ENCODE measurements around the gene PTGES.
"Not testable (repeated sequence)": the region's sequence is repeated elsewhere in the genome, so short reads cannot be mapped to it uniquely, and the experiment has no call there.

Gene PTGES, protein sequence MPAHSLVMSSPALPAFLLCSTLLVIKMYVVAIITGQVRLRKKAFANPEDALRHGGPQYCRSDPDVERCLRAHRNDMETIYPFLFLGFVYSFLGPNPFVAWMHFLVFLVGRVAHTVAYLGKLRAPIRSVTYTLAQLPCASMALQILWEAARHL

DNA sequence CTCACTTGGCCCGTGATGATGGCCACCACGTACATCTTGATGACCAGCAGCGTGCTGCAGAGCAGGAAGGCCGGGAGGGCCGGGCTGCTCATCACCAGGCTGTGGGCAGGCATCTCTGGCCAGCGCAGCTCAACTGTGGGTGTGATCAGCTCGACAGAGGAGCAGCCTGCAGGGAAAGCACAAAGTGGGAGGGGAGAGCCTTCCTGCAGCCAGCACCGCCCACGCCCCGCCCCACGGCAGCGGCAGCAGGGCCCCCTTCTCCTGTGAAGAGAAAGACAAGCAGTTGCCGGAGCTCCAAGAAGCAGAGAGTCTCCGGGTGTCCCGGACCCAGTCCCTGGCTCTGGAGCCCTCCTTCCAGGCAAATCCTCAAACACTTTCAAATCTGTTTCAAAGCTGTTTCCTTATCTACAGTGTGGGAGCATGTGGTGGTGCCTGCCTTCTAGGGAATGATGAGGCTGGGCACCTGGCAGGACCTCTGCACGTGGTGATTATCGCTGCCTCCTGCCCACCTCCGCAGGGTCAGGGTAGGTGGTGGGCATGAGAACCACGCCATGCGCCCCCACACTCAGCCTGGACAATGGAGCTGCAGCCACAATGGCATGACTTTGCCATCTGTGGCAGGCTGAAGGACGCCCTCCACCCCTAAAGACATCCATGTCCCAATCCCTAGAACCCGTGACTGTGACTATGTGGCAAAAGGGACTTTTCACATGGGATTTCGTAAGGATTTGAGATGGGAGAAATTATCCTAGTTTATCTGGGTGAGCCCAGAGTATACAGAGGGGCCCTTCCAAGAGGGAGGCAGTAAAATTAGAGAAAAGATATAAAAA lies at the start of gene PTGES:
Gene PTGES (minus strand): TSS at position 143 of the 830 bp plus-strand sequence. CDS start 30 bp downstream, at position 113.
- no peak for DNase-seq

DNA sequence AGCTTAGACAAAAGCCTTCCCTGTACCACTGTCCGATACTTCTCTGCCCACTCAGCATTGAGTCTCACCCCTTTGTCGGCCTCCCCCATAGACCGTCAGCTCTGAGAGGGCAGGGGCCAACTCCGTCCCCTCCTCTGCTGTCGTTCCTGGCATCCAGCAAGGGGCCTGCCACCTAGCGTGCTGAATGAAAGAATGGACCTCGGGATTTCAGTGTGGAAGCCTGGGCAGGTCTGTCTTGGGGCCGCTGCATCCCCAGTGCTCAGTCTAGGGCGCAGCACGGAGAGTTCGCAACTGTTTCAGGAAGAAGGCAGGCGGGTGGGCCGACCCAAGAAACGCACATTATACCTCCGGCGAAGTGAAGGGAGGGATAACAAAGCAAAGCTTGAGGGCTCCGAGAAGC lies 48.7 kb upstream of the PTGES start:
- no peak for DNase-seq

DNA sequence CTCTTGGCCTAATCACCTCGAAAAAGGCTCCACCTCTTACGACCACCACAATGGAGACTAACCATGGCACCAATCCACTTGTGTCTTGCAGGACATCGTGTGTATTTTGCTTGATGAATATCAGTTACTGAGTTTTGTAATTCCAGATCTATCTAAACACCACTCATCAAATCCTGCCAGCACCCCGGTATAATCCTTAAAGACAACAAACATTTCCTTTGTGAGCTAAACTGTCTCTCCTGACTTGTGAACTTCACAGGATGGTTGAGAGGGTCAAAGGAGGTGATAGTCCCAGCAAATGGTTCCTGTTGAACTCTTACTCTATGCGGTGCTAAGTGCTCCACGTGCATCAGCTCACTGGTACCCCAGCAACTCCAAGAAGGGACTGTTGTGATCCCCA lies 46.1 kb upstream of the PTGES start:
- no peak for DNase-seq

DNA sequence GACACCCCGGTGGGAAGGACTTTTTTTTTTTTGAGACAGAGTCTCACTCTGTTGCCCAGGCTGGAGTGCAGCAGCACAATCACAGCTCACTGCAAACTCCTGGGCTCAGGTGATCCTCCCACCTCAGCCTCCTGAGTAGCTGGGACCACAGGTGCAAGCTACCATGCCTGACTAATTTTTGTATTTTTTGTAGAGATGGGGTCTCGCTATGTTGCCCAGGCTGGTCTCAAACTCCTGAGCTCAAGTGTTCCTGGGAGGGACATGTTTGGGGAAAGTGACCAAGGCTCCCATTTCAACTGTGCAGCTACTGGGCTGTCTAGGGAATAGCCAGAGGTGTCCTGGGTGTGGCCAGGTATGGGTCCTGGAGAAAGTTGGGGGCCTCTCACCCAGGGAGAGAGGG lies 43.2 kb upstream of the PTGES start:
- DNase-seq = not testable (repeated sequence)

DNA sequence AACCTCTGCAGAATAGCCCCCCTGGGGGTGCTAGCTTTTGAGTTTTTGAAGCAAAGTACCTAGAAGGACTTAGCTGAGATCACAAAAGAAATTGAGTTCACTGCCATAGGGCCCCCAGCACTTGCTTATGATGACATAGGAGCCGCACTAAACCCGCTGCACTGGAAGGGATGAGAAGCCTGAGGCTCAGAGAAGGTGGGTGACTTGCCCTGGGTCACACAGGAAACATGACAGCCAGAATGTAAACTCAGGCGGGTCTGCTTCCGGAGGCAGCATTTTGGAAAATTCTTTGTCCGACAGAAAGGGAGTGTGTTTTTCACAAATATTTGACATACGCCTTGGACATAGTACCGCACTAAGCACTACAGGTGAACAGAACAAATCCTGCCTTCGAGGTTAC lies 41.7 kb upstream of the PTGES start:
- DNase-seq = no peak

DNA sequence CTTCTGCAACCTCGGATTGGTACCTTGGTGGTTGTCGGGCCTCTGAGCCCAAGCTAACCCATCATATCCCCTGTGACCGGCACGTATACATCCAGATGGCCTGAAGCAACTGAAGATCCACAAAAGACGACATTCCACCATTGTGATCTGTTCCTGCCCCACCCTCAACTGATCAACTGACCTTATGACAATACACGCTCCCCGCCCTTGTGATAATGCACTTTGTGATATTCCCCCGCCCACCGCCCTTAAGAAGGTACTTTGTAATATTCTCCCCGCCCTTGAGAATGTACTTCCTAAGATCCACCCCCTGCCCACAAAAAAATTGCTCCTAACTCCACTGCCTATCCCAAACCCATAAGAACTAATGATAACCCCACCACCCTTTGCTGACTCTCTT lies 33.6 kb upstream of the PTGES start:
- no peak for DNase-seq

DNA sequence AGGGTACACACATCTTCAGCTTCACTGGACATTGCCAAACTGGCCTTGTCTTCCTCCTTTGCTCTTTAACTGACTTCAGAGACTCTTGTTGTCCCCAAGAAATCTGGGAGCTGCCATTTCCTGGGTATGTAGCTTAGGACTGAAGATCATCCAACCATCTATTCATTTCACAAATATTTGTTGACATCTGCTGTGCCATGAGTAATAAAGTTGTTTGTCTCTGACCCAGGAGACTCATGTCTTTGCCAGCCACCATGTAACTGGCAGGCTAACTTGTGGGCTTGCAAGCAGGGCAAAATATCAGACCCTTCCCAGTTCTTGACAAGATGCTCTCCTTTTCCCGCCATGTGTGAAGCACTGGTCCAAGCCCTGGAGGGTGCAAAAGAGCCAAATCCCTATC lies 33.0 kb upstream of the PTGES start:
- DNase-seq = no peak

DNA sequence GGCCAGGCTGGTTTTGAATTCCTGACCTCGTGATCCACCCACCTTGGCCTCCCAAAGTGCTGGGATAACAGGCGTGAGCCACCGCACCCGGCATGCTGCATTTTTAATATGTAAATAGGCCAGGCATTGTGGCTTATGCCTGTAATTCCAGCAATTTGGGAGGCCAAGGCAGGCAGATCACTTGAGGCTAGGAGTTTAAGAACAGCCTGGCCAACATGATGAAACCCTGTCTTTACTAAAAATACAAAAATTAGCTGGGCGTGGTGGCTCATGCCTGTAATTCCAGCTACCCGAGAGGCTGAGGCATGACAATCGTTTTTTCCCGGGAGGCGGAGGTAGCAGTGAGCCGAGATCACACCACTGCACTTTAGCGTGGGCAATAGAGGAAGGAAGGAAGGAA lies 32.1 kb upstream of the PTGES start:
- DNase-seq = not testable (repeated sequence)

DNA sequence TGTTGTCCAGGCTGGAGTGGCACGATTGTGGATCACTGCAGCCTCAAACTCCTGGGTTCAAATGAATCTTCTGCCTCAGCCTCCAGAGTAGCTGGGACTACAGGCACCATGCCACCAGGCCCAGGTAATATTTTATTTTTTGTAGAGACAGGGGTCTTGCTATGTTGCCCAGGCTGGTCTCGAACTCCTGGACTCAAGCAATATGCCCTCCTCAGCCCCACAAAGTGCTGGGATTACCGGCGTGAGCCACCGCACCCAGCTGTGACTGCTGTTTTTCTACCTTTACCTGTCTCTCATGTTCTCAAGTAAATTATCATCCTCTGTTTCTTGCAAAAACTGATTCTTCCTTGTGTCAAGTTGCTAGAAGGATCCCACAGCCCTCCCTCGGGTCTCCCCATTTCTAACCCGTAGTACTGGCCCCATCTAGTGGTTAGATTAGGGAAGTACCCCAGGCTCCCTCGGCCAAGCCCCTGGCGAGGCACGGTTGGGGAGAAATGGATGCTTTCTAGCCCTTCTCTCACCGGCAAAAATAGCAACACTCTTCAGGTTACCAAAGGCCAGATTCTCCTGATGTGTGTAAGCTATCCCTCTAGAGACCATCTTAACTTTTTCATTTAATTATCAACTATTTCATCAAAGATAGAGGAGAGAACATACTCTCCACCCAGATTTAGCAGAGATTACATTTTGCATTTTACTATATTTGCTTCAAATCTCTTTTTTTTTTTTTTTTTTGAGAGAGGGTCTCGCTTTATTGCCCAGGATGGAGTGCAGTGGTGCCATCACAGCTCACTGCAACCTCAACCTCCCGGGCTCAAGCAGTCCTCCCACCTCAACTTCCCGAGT lies 30.9 kb upstream of the PTGES start:
- peak; percentile 27 for DNase-seq

DNA sequence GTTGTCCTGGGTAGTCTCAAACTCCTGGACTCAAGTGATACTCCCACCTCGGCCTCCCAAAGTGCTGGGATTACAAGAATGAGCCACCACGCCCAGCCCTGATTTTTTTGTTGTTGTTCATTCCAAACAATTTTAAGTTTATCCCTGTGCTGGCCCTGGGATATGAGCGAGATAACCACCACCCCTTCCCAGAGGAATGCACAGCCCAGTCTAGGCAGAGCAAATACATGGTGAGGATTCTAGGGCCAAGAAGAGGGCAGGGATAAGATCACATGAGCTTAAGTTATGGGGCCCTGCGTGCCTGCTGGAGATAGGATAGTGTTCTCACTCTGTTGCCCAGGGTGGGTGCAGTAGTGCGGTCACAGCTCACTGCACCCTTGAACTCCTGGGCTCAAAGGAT lies 29.1 kb upstream of the PTGES start:
- no peak for DNase-seq

DNA sequence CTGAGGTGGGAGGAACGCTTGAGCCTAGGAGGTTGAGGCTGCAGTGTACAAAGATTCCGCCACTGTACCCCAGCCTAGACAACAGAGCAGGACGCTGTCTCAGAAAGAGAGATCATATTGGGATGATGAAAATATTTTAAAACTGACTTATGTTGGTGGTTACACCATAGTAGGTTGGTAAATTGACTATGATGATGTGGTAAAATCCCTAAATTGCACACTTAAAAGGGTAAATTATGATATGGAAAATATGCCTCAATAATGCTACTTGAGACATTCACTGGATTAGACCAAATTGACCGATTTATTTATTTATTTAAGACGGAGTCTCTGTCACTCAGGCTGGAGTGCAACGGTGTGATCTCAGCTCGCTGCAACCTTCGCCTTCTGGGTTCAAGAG lies 28.3 kb upstream of the PTGES start:
- DNase-seq = no peak

DNA sequence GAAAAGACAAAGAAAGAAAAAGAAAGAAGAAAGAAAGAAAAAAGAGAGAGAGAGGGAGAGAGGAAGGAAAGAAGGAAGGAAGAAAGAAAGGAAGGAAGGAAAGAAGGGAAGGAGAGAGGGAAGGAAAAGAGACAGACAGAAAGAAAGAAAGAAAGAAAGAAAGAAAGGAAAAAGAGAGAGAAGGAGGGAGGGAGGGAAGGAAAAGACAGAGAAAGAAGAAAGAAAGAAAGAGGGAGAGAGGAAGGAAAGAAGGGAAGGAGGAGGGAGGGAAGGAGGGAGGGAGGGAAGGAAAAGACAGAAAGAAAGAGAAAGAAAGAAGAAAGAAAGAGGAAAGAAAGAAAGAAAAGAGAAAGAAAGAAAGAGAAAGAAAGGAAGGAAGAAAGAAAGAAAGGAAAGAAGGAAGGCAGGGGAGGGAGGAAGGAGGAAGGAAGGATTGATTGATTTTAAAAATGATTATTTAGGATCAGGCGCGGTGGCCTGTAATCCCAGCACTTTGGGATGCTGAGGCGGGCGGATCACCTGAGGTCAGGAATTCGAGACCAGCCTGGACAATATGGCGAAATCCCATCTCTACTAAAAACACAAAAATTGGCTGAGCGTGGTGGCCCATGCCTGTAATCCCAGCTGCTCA lies 26.8 kb upstream of the PTGES start:
- DNase-seq = no peak

DNA sequence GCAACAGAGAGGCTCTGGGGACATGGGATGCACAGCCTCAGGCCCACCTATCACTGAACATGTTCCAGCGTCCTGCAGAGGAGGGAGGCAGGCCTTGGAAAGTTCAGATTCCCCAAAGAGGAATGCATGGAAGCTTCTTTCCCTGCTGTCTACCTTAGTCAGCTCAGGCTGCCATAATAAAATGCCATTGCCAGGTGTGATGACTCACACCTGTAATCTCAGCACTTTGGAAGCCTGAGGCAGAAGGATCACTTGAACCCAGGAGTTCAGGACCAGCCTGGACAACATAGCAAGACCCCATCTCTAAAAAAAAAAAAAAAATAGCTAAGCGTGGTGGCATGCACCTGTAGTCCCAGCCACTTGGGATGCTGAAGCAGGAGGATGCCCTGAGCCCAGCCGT lies 25.6 kb upstream of the PTGES start:
- no peak for DNase-seq

DNA sequence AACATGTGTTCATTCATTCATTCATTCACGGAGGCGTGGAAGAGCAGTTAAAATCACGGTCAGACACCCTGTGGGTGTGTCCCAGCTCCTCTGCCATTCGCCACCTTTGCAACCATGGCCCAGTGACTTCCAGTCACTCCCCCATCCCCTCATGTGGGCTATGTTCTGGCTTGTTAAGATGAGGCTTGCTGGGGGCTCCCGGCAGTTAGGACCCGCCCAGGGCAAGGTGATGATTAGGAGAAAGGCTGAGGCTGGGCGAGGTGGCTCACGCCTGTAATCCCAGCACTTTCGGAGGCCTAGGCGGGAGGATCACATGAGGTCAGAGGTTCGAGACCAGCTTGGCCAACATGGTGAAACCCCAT lies 24.9 kb upstream of the PTGES start:
- no peak for DNase-seq

DNA sequence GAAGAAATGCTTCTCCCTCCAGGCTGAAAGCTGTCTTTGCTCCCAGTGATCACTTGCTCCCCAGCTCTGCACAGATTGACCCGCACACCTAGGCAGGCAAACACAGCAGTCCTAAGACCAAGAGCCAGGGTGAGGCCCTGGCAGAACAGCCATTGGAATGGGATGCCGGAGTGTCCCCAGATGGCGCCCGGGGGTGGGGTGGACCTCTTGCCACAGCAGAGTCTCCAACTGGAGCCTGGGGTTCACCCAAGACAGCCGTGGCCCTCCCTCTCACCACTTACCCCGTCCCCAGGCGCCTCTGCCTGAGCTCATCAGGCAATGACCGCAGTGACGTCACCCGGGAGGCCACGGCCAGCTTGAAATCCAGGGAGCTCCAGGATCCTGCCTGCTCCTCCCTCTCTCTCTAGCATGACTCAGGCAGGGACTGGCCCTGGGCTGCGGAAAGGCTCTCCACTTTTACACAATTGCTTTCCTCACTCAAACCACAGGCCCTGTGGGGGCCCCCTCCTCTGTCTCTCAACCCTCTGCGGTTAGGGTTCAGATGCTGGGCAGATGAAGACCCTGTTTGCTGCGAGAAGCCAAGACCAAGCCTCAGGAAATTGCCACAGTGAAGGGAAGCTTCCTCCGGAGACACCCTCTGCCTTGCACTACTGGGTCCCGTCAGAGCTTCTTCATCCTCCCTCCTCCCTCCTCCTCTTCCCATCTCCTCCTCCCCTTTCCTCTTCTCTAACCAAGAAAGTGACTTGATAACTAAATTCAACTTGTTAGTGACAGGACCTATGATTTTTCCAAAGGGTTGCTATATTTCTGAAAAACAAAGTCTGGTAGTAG lies 24.3 kb upstream of the PTGES start:
- DNase-seq = no peak

DNA sequence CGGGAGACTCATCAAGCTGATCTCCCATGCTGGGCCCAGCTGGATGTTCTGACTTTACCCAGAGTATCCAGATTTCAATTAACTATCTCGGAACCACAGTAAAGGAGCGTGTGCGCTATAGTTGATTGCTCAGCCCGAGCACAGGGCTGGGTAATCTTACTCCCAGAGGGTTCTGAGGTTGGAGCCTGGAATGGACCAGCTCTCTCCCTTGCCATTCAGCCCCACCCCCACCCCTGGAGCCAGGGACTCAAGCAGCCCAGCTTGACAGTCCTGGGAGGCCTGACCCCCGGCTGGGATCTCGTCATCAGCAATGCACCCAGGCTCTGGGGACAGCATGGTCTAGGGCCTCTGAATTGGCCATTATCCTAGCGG lies 23.7 kb upstream of the PTGES start:
- DNase-seq = no peak

DNA sequence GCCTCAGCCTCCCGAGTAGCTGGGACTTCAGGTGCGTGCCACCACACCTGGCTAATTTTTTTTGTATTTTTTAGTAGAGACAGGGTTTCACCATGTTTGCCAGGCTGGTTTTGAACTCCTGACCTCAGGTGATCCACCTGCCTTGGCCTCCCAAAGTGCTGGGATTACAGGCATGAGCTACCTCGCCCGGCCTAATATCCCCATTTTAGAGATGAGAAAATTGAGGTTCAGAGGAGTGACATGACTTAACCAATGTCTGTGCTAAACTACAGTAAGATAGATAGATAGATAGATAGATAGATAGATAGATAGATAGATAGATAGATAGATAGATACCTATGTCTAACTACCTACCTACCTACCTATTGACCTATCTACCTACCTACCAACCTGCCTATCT lies 23.3 kb upstream of the PTGES start:
- not testable (repeated sequence) for DNase-seq

DNA sequence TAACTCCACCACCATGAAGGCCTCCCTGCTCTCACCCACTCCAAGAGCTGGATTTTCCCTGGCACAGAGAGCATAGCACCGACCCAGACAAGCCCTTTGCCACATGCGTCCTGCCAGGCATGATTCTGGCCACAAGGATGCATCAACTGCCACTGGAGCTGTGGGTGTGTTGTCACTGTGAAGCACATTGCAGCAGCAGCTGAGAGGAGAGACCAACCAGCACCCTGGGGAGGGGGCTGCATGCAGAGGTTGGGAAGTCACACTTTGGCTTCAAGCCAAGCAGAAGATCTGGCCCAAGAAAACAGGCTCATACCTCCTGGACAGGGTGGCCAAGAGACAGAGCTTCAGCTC lies 22.6 kb upstream of the PTGES start:
- no peak for DNase-seq

DNA sequence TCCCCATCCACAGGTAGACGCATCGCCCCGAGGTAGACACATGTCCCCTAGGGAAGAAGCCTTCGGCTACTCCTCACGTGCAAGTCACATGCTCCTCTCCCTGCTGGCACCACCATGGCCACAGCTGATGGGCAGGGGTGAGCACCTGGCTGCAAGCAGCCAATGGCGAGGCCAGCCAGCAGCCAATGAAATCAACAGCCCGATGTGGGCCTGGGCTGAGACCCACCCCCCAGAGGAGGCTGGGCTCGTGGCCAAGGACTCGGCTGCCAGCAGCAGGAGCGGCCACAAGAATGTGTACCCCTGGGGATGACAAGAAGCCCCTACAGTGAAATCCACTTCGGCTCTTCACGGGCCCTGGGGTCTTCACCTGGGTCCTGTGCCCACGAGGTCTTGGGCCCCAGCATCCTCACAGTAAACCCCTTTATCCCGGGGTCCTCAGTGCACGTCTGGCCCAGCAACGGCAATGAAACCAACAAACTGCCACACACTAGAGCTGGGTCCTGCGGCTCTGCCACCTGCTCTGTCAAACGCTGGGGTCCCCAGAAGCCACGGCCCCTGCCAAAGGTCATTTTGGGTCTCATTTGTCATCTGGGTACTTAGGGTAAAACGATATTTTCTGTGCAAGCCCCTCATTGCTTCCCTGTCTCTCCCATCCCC lies 22.1 kb upstream of the PTGES start:
- DNase-seq = no peak

DNA sequence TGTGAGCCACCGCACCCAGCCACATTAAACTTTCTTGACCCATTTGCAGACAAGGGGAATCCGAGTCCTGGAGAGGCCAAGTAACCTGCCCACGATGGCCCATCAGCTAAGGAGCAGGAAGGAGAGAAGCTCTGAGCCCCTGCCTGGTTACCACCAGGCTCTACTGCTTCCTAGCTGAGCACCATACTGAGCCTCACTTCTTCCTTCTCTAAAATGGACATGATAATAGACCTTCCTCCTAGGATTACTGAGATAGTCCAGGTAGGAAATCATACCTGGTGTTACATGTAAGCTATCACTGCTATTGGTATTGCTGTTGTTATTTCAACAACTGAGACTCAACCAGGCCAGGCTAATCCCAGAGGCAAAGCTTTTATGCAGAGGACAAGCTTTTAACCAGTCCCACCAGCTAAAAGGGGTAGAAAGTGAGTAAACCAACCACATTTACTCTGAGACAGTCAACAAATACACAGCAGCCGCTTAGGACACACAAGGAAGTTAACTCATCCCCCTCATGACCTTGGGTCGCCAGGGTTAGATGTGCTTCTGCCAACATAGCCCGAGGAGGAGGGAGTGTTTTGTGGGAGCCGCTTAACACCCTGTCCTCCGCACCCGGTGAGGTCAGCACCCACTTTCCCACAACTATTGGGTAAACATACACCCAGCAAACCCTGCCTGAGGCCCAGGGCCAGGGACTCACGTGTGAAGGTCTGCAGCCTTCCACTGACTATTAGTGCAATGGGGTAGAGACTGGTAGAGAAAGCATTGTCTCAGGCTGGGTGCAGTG lies 20.6 kb upstream of the PTGES start:
- DNase-seq = no peak

DNA sequence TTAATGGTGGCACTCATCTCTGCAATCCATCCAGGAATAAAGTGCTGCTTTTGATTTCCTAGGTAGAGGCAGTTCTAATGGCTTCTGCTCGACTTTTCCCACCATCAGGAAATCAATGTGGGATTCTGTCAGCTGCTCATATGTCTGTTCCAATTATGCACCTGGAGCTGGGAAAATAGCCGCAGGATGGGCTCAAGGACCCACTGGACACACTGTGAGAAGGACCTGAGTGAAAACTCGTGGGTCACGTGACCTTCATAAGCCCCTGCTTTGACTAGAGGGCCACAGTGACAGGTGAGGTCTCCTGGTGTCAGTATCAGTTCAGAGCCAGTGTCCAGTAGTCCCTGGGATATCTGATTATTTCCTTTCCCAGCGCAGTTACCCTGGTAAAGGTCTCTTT lies 17.9 kb upstream of the PTGES start:
- DNase-seq = no peak
